Adipocyte (in vitro differentiated cells): ENCODE measurements around the gene PCDHB12.
"Not testable (repeated sequence)": the region's sequence is repeated elsewhere in the genome, so short reads cannot be mapped to it uniquely, and the experiment has no call there.

Experiments
- DNase-seq: peaks from one replicate; pipeline ENCODE4 v3.0.0-alpha.2; 2015; ENCODE audit warnings: low read depth
- H3K27me3 ChIP-seq: replicated peaks from 2 replicates; pipeline ENCODE4 v1.7.0; 2013; ENCODE audit warnings: mild to moderate bottlenecking, low read length, moderate library complexity; ENCODE audit not compliant: control insufficient read depth, insufficient read depth
- H3K36me3 ChIP-seq: 2 replicates; pipeline ENCODE4 v1.7.0; 2013; ENCODE audit warnings: low read length, mild to moderate bottlenecking, moderate library complexity; ENCODE audit not compliant: control insufficient read depth, insufficient read depth, severe bottlenecking
- H3K4me1 ChIP-seq: 2 replicates; pipeline ENCODE4 v1.7.0; 2013; ENCODE audit warnings: mild to moderate bottlenecking, low read length, moderate library complexity; ENCODE audit not compliant: control insufficient read depth, insufficient read depth
- H3K4me3 ChIP-seq: 2 replicates; pipeline ENCODE4 v1.7.0; 2013; ENCODE audit warnings: mild to moderate bottlenecking, low read length, moderate library complexity
- H3K9ac ChIP-seq: 2 replicates; pipeline ENCODE4 v1.7.0; 2013; ENCODE audit warnings: mild to moderate bottlenecking, low read length, moderate library complexity
- H3K9me3 ChIP-seq: 2 replicates; pipeline ENCODE4 v1.7.0; 2013; ENCODE audit warnings: mild to moderate bottlenecking, low read length, moderate library complexity; ENCODE audit not compliant: control insufficient read depth

Gene PCDHB12

DNA sequence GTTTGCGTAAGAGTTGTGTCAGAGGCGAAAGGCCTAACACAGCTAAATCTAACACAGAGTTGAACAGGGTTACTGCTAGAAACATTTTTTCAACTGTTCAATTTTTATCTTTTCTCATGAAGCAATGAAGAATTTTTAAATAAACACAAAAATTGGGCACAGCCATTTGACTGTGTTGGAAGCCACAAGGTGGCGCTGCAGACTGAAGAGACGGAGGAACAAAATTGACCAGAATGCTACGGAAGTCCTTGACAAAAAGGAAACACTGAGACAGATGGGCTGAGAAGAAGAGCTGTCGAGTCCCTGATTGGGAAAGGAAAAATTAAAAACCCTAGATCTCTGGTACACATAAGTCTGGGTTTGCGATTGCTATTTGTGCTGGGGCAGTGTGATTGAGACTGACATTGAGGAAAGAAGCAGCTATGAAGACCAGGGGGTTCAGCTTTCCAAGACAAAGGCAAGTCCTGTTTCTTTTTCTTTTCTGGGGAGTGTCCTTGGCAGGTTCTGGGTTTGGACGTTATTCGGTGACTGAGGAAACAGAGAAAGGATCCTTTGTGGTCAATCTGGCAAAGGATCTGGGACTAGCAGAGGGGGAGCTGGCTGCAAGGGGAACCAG lies 21.5 kb upstream of the PCDHB12 start, which contains the start of gene PCDHB9:
Gene PCDHB9 (plus strand): TSS at position 265 of the 616 bp plus-strand sequence. CDS start 158 bp downstream, at position 423.
- Histone ChIP-seq H3K9me3 (peaks cover 36% of the 10 kb centered on the region), H3K4me1 (no peaks in the 10 kb centered on the region), H3K4me3 (peak within 1 kb of the TSS; percentile 58), H3K9ac (no peak within 1 kb of the TSS), H3K36me3 (no peaks in the 10 kb centered on the region), H3K27me3 (peaks cover 4% of the 10 kb centered on the region)
- DNase-seq = peak; percentile 79

- not testable (repeated sequence) for H3K4me3 ChIP-seq, DNase-seq, H3K27me3 ChIP-seq, H3K9ac ChIP-seq, H3K4me1 ChIP-seq, H3K36me3 ChIP-seq
- H3K9me3 ChIP-seq = peaks cover 34% of the 10 kb centered on the region
Observed at GRCh38 chr5:141188682-141189081, 19.8 kb upstream of the PCDHB12 start.

DNA sequence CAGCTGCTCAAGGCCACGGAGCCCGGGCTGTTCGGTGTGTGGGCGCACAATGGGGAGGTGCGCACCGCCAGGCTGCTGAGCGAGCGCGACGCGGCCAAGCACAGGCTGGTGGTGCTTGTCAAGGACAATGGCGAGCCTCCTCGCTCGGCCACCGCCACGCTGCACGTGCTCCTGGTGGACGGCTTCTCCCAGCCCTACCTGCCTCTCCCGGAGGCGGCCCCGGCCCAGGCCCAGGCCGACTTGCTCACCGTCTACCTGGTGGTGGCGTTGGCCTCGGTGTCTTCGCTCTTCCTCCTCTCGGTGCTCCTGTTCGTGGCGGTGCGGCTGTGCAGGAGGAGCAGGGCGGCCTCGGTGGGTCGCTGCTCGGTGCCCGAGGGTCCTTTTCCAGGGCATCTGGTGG lies 19.4 kb upstream of the PCDHB12 start:
- not testable (repeated sequence) for DNase-seq, H3K9ac ChIP-seq, H3K4me3 ChIP-seq, H3K36me3 ChIP-seq, H3K27me3 ChIP-seq, H3K4me1 ChIP-seq
- peaks cover 34% of the 10 kb centered on the region for H3K9me3 ChIP-seq

DNA sequence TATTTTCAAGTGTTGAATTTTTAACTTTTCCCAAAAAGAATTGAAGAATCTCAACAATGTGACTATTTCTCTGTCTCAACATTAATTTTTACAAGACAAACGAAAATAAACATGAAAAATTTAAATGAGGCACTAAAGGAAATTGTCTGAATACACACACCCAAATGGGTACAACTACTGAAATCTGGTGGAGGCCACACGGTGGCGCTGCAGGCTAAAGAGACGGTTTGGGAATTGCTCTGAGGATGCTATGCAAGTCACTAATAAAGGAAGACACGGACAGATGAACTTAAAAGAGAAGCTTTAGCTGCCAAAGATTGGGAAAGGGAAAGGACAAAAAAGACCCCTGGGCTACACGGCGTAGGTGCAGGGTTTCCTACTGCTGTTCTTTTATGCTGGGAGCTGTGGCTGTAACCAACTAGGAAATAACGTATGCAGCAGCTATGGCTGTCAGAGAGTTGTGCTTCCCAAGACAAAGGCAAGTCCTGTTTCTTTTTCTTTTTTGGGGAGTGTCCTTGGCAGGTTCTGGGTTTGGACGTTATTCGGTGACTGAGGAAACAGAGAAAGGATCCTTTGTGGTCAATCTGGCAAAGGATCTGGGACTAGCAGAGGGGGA lies 16.3 kb upstream of the PCDHB12 start, which contains the start of gene PCDHB10:
Gene PCDHB10 (plus strand): TSS at position 244 of the 616 bp plus-strand sequence. CDS start 200 bp downstream, at position 444.
- no peaks in the 10 kb centered on the region for H3K4me1 ChIP-seq
- no peaks in the 10 kb centered on the region for H3K27me3 ChIP-seq
- no peak within 1 kb of the TSS for H3K4me3 ChIP-seq
- DNase-seq = peak; percentile 37
- H3K9me3 ChIP-seq = peaks cover 42% of the 10 kb centered on the region
- H3K9ac ChIP-seq = no peak within 1 kb of the TSS
- H3K36me3 ChIP-seq = no peaks in the 10 kb centered on the region

- H3K9me3 ChIP-seq = peaks cover 62% of the 10 kb centered on the region
- not testable (repeated sequence) for DNase-seq, H3K4me3 ChIP-seq, H3K27me3 ChIP-seq, H3K36me3 ChIP-seq, H3K4me1 ChIP-seq, H3K9ac ChIP-seq
Observed at GRCh38 chr5:141194332-141194731, 14.2 kb upstream of the PCDHB12 start.

DNA sequence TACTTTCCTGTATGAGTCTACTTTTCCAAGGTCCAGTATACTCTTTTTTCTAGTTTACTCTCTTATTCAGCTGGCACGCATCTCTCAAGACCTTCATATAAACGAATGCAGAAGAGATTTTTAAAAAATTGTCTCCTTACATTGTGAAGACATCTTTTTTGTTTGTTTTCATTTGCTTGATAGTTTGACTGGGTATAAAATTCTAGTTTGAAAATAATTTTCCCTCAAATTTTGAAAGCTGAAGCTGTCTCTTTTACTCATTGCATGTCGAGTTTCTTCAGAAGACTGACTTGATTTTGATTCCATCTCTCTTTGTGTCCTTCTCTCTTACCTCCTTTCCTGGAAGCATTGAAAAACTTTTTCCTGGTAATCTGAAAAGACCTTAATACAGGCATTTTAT lies 12.2 kb upstream of the PCDHB12 start:
- DNase-seq = no peak
- Histone ChIP-seq H3K9ac (no peak overlapping the region), H3K36me3 (no peaks in the 10 kb centered on the region), H3K27me3 (no peaks in the 10 kb centered on the region), H3K4me1 (no peaks in the 10 kb centered on the region), H3K4me3 (no peak overlapping the region), H3K9me3 (peaks cover 71% of the 10 kb centered on the region)

DNA sequence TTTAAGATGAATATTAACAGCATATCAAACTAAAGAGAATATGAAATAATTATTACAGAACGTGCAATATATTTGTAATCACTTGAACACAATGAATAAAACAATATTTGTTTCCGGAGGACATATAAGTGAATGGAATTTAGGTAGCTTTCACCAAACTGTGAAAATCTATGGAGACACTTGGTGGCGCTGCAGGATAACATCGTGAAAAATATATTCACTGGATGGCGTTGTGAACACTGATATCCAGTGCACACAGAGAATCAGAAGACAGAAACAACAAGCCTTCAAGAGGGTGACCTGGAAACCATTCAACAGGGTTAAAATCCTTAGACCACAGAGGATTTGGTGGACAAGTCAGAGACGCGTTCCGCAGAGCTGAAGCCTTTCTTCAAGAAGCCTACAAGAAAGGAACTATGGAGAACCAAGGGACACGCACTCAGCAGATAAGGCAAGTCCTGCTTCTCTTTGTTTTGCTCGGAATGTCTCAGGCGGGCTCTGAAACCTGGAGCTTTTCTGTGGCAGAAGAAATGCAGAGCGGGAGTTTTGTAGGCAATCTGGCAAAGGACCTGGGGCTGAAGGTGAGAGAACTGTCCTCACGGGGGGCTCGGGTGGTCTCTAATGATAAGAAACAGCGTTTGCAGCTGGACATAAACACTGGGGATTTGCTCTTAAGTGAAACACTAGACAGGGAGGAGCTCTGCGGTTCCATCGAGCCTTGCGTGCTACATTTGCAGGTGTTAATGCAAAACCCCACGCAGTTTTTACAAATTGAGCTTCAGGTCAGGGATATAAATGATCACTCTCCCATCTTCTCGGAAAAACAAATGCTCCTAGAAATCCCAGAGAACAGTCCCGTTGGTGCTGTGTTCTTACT lies 8.9 kb upstream of the PCDHB12 start, which contains the start of gene PCDHB11:
Gene PCDHB11 (plus strand): TSS at position 269 of the 877 bp plus-strand sequence. CDS start 148 bp downstream, at position 417.
- H3K4me1 ChIP-seq = no peaks in the 10 kb centered on the region
- peaks cover 60% of the 10 kb centered on the region for H3K9me3 ChIP-seq
- no peaks in the 10 kb centered on the region for H3K27me3 ChIP-seq
- H3K36me3 ChIP-seq = no peaks in the 10 kb centered on the region
- no peak for DNase-seq
- no peak within 1 kb of the TSS for H3K9ac ChIP-seq
- peak within 1 kb of the TSS; percentile 42 for H3K4me3 ChIP-seq

DNA sequence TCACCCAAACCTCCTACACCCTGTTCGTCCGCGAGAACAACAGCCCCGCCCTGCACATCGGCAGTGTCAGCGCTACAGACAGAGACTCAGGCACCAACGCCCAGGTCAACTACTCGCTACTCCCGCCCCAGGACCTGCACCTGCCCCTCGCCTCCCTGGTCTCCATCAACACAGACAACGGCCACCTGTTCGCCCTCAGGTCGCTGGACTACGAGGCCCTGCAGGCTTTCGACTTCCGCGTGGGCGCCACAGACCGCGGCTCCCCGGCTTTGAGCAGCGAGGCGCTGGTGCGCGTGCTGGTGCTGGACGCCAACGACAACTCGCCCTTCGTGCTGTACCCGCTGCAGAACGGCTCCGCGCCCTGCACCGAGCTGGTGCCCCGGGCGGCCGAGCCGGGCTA lies 7.4 kb upstream of the PCDHB12 start:
- peaks cover 57% of the 10 kb centered on the region for H3K9me3 ChIP-seq
- not testable (repeated sequence) for H3K9ac ChIP-seq, H3K36me3 ChIP-seq, H3K27me3 ChIP-seq, H3K4me1 ChIP-seq, H3K4me3 ChIP-seq, DNase-seq

DNA sequence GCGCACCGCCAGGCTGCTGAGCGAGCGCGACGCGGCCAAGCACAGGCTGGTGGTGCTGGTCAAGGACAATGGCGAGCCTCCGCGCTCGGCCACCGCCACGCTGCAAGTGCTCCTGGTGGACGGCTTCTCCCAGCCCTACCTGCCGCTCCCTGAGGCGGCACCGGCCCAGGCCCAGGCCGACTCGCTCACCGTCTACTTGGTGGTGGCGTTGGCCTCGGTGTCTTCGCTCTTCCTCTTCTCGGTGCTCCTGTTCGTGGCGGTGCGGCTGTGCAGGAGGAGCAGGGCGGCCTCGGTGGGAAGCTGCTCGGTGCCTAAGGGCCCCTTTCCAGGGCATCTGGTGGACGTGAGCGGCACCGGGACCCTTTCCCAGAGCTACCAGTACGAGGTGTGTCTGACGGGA lies 6.9 kb upstream of the PCDHB12 start:
- peaks cover 53% of the 10 kb centered on the region for H3K9me3 ChIP-seq
- not testable (repeated sequence) for H3K4me1 ChIP-seq, H3K36me3 ChIP-seq, DNase-seq, H3K27me3 ChIP-seq, H3K4me3 ChIP-seq, H3K9ac ChIP-seq

DNA sequence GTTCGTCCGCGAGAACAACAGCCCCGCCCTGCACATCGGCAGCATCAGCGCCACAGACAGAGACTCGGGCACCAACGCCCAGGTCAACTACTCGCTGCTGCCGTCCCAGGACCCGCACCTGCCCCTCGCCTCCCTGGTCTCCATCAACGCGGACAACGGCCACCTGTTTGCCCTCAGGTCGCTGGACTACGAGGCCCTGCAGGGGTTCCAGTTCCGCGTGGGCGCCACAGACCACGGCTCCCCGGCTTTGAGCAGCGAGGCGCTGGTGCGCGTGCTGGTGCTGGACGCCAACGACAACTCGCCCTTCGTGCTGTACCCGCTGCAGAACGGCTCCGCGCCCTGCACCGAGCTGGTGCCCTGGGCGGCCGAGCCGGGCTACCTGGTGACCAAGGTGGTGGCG lies 1.8 kb downstream of the PCDHB12 start:
- H3K9ac ChIP-seq, H3K36me3 ChIP-seq, H3K27me3 ChIP-seq, DNase-seq, H3K4me1 ChIP-seq, H3K4me3 ChIP-seq: not testable (repeated sequence)
- H3K9me3 ChIP-seq = peaks cover 72% of the 10 kb centered on the region

DNA sequence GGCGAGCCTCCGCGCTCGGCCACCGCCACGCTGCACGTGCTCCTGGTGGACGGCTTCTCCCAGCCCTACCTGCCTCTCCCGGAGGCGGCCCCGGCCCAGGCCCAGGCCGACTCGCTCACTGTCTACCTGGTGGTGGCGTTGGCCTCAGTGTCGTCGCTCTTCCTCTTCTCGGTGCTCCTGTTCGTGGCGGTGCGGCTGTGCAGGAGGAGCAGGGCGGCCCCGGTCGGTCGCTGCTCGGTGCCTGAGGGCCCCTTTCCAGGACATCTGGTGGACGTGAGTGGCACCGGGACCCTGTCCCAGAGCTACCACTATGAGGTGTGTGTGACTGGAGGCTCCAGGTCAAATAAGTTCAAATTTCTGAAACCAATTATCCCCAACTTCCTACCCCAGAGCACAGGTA lies 2.3 kb downstream of the PCDHB12 start:
- not testable (repeated sequence) for H3K4me1 ChIP-seq, H3K4me3 ChIP-seq, H3K36me3 ChIP-seq, H3K27me3 ChIP-seq, H3K9ac ChIP-seq, DNase-seq
- peaks cover 73% of the 10 kb centered on the region for H3K9me3 ChIP-seq
